Measurements from ENCODE around the gene CAMK2B. TPM values are rescaled to one million over a fixed set of nuclear protein-coding genes. Genes with fewer than 3 reads are reported as not detected.

CAMK2B gene
- total RNA-seq, 1 donor from 2014 or later, result 0.30 TPM

DNA sequence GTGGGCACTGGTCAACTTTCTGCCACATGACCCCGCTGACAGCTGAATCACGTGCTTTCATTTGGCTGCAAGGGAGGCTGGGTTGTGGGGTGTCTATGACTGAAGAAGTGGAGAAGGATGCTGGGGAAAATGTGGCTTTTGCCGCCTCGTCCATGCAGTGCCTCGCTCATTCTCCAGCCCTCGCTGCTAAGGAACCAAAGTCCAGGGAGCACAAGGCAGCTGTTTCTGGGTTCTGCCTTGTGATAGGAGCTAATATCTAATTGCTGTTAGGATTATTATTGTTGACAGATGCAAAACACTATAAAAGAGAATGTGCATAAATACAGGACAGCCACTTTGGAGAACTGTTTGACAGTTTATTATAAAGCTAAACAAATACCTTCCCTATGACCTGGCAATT lies 4.9 kb upstream of the CAMK2B start:
- intact Hi-C loops (cut with DNase I), result no loop called here
- TF ChIP-seq, protein P1, sequence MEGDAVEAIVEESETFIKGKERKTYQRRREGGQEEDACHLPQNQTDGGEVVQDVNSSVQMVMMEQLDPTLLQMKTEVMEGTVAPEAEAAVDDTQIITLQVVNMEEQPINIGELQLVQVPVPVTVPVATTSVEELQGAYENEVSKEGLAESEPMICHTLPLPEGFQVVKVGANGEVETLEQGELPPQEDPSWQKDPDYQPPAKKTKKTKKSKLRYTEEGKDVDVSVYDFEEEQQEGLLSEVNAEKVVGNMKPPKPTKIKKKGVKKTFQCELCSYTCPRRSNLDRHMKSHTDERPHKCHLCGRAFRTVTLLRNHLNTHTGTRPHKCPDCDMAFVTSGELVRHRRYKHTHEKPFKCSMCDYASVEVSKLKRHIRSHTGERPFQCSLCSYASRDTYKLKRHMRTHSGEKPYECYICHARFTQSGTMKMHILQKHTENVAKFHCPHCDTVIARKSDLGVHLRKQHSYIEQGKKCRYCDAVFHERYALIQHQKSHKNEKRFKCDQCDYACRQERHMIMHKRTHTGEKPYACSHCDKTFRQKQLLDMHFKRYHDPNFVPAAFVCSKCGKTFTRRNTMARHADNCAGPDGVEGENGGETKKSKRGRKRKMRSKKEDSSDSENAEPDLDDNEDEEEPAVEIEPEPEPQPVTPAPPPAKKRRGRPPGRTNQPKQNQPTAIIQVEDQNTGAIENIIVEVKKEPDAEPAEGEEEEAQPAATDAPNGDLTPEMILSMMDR (IDR thresholded peaks at IDR 0.05), result no peak
- DNase-seq (no peak), ATAC-seq (no peak)
- no peak overlapping the region for H3K4me3 ChIP-seq
- peaks cover 14% of the 10 kb centered on the region for H3K27me3 ChIP-seq (ENCODE audit: low read depth)
- no peaks in the 10 kb centered on the region for H3K9me3 ChIP-seq
- no peaks in the 10 kb centered on the region for H3K4me1 ChIP-seq
- no peak overlapping the region for H3K27ac ChIP-seq
- H3K36me3 ChIP-seq, result no peaks in the 10 kb centered on the region

GRCh38 chr7:44329888-44330287 lies 4.5 kb upstream of the CAMK2B start:
- no peak overlapping the region for H3K27ac ChIP-seq
- ATAC-seq, result no peak
- H3K36me3 ChIP-seq, result no peaks in the 10 kb centered on the region
- H3K27me3 ChIP-seq (ENCODE audit: low read depth), result peaks cover 14% of the 10 kb centered on the region
- no peak for DNase-seq
- H3K4me3 ChIP-seq, result no peak overlapping the region
- H3K9me3 ChIP-seq, result no peaks in the 10 kb centered on the region
- H3K4me1 ChIP-seq, result no peaks in the 10 kb centered on the region
- intact Hi-C loops (cut with DNase I), result no loop called here
- TF ChIP-seq, protein P1 (IDR thresholded peaks at IDR 0.05), result no peak

GRCh38 chr7:44329081-44329480 lies 3.7 kb upstream of the CAMK2B start:
- intact Hi-C loops (cut with DNase I), result no loop called here
- H3K4me3 ChIP-seq, result no peak overlapping the region
- H3K27ac ChIP-seq, result no peak overlapping the region
- no peaks in the 10 kb centered on the region for H3K9me3 ChIP-seq
- ATAC-seq, result no peak
- TF ChIP-seq, protein P1 (IDR thresholded peaks at IDR 0.05), result no peak
- H3K36me3 ChIP-seq, result no peaks in the 10 kb centered on the region
- no peak for DNase-seq
- peaks cover 22% of the 10 kb centered on the region for H3K27me3 ChIP-seq (ENCODE audit: low read depth)
- H3K4me1 ChIP-seq, result no peaks in the 10 kb centered on the region

GRCh38 chr7:44327981-44328380 lies 2.6 kb upstream of the CAMK2B start:
- Histone ChIP-seq H3K4me1 (no peaks in the 10 kb centered on the region), H3K27me3 (ENCODE audit: low read depth) (peaks cover 33% of the 10 kb centered on the region), H3K27ac (no peak overlapping the region), H3K36me3 (no peaks in the 10 kb centered on the region), H3K9me3 (no peaks in the 10 kb centered on the region), H3K4me3 (no peak overlapping the region)
- DNase-seq (no peak), ATAC-seq (no peak)
- TF ChIP-seq, protein P1 (IDR thresholded peaks at IDR 0.05), result no peak
- intact Hi-C loops (cut with DNase I), result no loop called here

GRCh38 chr7:44326261-44327125 lies 1.1 kb upstream of the CAMK2B start:
- no peaks in the 10 kb centered on the region for H3K9me3 ChIP-seq
- intact Hi-C loops (cut with DNase I), result no loop called here

More at GRCh38 chr7:44326261-44327125, 1.1 kb upstream of the CAMK2B start:
- DNase-seq (no peak), ATAC-seq (no peak)
- H3K4me3 ChIP-seq, result no peak overlapping the region
- no peaks in the 10 kb centered on the region for H3K36me3 ChIP-seq
- no peak overlapping the region for H3K27ac ChIP-seq
- no peaks in the 10 kb centered on the region for H3K4me1 ChIP-seq
- TF ChIP-seq, protein P1 (IDR thresholded peaks at IDR 0.05), result no peak
- peaks cover 40% of the 10 kb centered on the region for H3K27me3 ChIP-seq (ENCODE audit: low read depth)
